ENCODE data around the gene HOXD13.

Gene HOXD13

GRCh38 chr2:176130957-176131847 is 38.7 kb downstream of the HOXD13 start:
- H3K4me3 ChIP-seq (replicated peaks; ENCODE audit: low read depth, low read length): no peak overlapping the region
- no peaks in the 10 kb centered on the region for H3K36me3 ChIP-seq (ENCODE audit: control insufficient read depth, insufficient read depth, low read length)
- H3K27me3 ChIP-seq (replicated peaks; ENCODE audit: control insufficient read depth, insufficient read depth, low read length): no peaks in the 10 kb centered on the region
- DNase-seq (ENCODE audit: extremely low read depth, insufficient read length): no peak
- TF ChIP-seq CTCF (IDR thresholded peaks at IDR 0.05; ENCODE audit: insufficient read depth, low read length, poor library complexity, severe bottlenecking): no peak

GRCh38 chr2:176131848-176132158 is 39.3 kb downstream of the HOXD13 start:
- TF ChIP-seq CTCF (IDR thresholded peaks at IDR 0.05; ENCODE audit: insufficient read depth, low read length, poor library complexity, severe bottlenecking): no peak
- H3K36me3 ChIP-seq (ENCODE audit: control insufficient read depth, insufficient read depth, low read length): no peaks in the 10 kb centered on the region
- no peaks in the 10 kb centered on the region for H3K27me3 ChIP-seq (replicated peaks; ENCODE audit: control insufficient read depth, insufficient read depth, low read length)
- 0 out of 2 replicates have a peak overlapping the region, but pooled peaks have one; percentile 47 for H3K4me3 ChIP-seq (replicated peaks; ENCODE audit: low read depth, low read length)
- DNase-seq (ENCODE audit: extremely low read depth, insufficient read length): no peak

GRCh38 chr2:176132205-176133171 is 40.0 kb downstream of the HOXD13 start:
- Histone ChIP-seq H3K4me3 (replicated peaks; ENCODE audit: low read depth, low read length) (peak overlapping the region; percentile 47), H3K36me3 (ENCODE audit: control insufficient read depth, insufficient read depth, low read length) (no peaks in the 10 kb centered on the region), H3K27me3 (replicated peaks; ENCODE audit: control insufficient read depth, insufficient read depth, low read length) (no peaks in the 10 kb centered on the region)
- DNase-seq (ENCODE audit: extremely low read depth, insufficient read length): no peak
- TF ChIP-seq CTCF (IDR thresholded peaks at IDR 0.05; ENCODE audit: insufficient read depth, low read length, poor library complexity, severe bottlenecking): no peak

GRCh38 chr2:176133389-176133788 is 40.9 kb downstream of the HOXD13 start:
- Histone ChIP-seq H3K36me3 (ENCODE audit: control insufficient read depth, insufficient read depth, low read length) (no peaks in the 10 kb centered on the region), H3K4me3 (replicated peaks; ENCODE audit: low read depth, low read length) (no peak overlapping the region), H3K27me3 (replicated peaks; ENCODE audit: control insufficient read depth, insufficient read depth, low read length) (no peaks in the 10 kb centered on the region)
- TF ChIP-seq CTCF (IDR thresholded peaks at IDR 0.05; ENCODE audit: insufficient read depth, low read length, poor library complexity, severe bottlenecking): no peak
- no peak for DNase-seq (ENCODE audit: extremely low read depth, insufficient read length)

- no peak for TF ChIP-seq CTCF (IDR thresholded peaks at IDR 0.05; ENCODE audit: insufficient read depth, low read length, poor library complexity, severe bottlenecking)
- Histone ChIP-seq H3K36me3 (ENCODE audit: control insufficient read depth, insufficient read depth, low read length) (no peaks in the 10 kb centered on the region), H3K4me3 (replicated peaks; ENCODE audit: low read depth, low read length) (no peak overlapping the region), H3K27me3 (replicated peaks; ENCODE audit: control insufficient read depth, insufficient read depth, low read length) (no peaks in the 10 kb centered on the region)
- no peak for DNase-seq (ENCODE audit: extremely low read depth, insufficient read length)
Measured at GRCh38 chr2:176134035-176134434, 41.5 kb downstream of the HOXD13 start.

Data from GM06990 (cell line).